Fibroblast of the conjunctiva (primary cell): Measurements from ENCODE around the gene NANOS3.
A peak's percentile ranks its signal among the peaks of the same experiment; 100 is the strongest.

Source experiments
- DNase-seq: peaks from one replicate; pipeline ENCODE4 v3.0.0-alpha.2; 2010; ENCODE audit warnings: low read depth

The NANOS3 gene

DNA sequence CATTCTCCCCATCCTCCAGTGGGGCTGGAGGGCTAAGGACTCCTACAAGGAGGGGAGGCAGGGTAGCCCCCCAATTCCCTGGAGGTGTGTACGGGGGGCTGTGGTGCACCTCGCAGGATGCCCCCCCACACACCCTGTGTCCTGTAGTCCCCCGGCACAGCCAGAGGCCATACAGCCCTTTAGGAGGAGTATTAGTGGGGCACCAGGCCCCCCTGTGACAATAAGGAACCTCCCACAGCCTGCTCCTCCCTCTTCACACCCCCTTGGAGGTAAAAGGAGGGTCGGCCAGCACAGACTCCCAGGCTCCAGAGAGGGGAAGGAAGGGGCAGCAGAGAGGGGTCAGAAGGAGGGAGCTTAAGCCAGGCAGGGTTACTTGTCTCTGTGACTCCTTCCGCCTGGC, at the start of gene NANOS3:
TSS of gene NANOS3 (plus strand) at position 301 of the 400 bp plus-strand sequence. CDS start 115 bp downstream, outside the sequence.
- DNase-seq: no peak

DNA sequence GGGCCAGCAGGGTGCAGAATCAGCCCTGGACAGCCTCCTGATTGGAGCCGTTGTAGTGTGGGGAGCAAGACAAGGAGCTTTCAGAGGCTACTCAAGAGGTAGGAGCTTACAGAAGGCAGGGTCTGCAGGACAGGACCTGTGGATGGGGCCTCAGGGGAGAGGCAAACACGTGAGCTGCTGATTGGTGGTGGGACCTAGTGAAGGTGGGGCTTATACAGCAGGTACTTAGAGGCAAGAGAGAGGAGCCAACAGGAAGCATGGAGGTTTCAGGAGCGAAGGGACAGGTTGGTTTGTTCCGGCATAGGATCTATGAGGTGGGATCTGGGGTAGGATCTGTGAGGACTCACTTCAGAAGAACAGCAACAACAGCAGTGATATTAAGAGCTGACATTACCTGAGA, 49.3 kb upstream of the NANOS3 start:
- DNase-seq: no peak

DNA sequence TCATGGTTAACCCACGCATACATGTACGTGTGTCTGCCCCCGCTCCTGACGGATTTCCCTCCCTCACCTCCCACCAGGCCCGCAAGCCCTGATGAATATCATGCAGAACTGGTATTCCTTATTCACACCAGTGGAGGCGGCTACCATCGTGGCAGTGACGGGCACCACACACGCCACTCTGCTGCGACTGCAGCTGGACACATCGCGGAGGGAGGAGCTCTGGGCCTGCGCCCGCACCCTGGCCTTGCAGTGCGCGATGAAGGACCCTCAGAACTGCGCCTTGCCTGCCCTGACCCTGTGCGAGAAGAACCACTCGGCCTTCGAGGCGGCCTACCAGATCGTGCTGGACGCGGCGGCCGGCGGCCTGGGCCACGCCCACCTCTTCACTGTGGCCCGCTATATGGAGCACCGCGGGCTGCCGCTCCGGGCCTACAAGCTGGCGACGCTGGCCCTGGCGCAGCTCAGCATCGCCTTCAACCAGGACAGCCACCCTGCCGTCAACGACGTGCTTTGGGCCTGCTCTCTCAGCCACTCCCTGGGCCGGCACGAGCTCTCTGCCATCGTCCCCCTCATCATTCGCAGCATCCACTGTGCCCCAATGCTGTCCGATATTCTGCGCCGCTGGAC, 46.7 kb upstream of the NANOS3 start:
- no peak for DNase-seq

DNA sequence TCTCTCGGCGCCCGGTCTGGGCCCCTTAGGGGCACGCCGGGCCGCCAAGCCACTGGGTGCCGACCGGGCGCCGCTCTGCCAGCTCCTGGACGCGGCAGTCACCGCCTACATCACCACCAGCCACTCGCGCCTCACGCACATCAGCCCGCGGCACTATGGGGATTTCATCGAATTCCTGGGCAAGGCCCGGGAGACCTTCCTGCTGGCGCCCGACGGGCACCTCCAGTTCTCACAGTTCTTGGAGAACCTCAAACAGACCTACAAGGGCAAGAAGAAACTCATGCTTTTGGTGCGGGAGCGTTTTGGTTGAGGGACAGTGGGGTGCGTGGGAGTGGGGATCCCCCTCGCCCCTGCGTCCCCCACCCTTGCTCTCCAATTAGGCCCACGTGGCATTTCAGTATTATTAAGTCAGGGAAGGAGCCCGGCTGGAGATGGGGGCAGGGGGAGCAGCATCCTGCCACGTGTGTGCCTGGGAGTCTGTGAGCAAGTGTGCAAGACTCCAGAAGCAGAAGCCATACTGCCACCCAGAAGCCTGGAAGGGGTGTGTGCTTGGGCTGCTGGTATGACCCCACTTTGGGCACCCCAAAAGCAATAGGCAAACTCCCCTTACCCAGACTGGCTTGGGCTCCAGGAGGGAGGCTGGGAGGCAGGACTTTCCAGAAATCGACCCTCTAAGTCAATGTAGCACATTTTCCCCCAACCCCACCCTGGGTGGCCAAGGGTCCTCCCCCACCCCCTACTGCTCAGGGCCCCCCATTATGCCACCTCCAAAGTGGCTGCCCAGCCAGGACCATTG, 46.0 kb upstream of the NANOS3 start:
- DNase-seq: no peak

DNA sequence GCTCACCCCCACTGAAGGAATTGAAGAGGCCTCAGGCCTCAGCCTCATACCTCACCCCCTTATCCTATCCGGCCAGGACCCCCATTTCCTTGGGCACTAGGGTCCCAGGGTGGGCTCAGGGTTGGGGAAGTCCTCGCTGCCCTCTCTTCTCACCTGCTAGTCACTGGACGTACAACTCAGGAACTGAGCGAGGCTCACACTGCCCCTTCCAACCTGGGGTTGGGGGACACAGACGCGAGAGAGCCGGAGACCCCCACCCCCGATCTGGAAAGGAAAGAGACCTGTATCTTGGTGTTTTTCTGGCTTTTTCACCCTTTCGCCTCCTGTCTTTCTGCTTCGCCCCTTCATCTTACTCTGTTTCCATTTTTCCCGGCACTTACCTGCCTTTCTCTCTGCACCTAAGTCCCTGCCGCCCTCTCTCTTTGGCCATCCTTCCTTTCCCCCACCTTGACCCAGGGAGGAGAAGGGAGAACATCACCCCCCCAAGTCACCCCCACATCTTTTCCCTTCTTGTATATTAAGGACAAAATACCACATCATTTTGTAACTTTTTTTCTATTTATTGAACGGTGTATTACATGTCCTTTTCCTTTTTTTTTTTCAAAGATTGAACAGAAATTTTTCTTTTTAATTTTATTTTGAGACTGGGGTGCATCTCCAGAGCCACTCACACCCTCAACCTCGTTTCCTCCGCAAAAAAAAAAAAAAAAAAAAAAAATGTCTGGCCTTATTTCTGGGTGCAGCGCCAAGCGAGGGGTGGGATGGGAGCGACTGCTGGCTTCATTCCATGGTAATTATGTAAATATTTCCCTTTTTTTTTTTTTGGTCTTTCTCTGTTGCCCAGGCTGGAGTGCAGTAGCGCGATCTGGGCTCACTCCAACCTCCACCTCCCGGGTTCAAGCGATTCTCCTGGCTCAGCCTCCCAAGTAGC, 45.1 kb upstream of the NANOS3 start:
- no peak for DNase-seq

DNA sequence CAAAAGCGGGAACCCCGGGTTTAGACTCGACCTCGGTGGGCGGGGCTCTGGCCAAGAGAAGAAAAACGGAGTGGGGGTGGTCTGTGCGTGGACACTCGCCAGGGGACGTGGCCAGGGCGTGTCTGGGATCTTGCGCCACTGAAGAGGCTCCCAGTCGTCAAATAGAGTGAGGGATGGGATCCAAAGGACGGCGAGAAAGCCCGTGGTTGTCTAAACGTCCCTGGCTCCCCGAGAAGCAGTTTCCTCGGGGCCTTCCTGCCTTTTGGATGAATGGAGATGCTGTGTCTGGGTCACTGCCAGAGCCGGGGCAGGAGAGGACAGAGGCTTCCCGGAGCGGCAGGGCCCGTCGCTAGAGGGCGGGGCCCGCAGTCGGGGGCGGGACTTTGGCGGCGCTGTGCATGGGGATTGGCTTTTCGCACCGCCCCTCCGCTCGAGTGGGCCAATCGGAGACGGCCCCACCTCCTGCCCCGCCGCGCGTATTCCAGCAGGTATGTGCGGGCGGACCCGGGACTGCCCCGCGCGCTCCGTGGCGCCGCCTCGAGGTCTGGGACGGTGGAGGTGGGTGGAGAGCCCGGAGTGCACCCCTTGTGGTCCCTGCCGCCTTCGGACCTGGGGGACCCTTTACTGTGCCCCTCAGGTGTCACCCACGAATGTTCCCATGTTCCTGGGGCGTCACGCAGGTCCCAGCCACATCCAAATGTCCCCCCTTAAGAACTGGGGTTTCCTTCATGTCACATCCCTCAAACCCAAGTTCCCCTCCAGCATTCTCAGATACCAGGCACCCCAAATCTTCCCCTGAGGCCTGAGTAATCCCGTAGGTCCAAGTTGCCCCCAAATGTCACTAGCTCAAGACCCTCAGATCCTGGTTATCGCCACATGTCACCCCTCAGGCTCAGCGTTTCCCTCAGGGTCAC, 43.3 kb upstream of the NANOS3 start:
- DNase-seq: peak; percentile 77

DNA sequence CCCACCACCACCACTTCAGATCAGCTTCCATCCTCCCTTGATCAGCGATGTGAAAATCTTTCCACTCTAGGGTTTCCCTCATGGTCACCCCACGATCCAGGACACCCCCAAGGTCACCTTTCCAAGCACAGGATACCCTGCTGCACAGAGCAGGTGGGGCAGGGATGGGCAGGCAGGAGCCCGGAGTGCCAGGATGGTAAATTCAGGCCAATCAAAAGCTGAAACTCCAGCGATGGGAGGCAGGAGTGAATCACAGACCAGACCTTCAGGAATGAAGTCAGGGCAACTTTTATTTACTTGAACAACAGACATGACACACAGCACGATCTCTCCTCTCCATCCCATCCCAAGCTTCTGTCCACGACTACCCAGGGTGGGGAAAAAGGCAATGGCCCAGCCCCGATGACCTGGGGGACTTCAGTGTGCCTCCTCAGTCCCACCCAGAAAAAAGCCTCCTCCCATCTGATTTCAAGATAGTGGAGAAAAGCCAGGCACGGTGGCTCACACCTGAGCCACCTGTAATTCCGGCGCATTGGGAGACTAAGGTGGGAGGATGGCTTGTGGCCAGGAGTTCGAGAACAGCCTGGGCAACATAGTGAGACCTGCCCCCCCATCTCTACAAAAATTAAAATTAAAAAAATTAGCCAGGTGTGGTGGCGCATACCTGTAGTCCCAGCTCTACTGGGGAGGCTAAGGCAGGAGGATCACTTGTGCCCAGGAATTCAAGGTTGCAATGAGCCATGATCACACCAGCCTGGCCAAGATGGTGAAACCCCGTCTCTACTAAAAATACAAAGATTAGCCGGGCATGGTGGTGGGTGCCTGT, 42.5 kb upstream of the NANOS3 start:
- no peak for DNase-seq

DNA sequence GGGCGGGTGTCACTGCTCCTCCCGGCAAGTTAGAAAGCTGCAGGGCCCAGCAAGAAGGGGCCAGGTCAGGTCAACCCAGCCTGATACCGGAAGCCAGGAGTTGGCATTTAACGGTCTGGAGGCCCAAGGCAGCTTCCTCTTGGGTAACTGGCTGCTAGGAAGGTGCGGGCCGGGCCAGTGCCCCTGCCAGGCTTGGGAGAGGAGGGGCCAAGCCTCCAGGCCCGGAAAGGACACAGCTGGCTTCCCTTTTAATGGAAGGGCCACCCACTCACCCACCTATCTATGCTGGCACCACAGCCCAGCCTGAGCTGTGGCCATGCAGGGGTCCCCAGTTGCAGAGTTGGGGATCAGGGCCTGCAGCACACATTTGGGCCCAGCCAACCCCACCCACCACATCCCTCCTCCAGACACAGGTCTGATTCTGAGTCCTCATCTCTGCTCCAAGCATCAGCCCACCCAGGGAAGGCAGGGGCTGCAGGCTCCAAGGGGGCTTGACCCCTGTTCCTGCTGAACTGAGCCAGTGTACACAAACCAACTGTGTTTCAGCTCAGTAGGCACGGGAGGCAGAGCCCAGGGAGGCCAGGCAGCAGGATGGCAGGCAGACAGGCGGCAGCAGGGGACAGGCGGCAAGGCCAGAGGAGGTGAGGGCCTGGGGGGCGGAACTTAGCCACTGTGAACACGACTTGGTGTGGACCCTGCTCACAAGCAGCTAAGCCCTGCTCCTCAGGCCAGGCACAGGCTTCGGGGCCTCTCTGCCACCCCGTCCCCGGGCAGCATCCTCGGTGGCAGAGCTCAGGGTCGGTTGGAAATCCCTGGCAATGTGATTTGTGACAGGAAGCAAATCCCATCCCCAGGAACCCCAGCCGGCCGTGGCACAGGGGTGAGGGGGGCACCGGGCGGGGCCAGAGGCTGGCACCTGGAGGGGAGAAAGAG, 40.9 kb upstream of the NANOS3 start:
- no peak for DNase-seq

DNA sequence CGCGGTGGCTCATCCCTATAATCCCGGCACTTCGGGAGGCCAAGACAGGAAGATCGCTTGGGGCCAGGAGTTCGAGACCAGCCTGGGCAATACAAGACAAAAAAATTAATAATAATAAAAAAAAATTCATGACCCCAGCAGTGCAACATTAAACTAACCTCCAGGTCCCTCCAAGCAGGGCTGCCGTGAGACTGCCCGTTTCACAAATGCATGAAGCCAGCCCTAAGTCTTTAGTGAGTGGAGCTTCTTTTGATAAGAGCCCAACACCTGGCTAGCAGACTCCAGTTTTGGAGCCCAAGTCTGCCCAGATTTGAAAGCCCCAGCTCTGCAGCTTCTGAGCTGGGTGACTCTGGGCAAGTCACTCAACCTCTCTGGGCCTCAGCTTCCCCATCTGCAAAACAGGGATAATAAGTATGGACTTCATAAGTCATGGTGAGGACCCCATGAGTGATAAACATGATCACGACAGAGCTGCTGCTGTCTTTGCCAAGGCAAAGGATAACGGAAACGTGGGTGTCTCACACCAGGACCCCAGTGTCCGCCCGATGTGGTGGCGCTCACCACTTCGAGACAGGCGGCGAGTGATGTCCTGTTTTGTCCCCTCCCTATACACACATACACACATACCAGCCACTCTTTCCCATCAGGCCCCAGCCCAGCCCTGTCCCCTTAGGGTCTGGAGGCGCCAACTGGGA, 38.4 kb upstream of the NANOS3 start:
- DNase-seq: no peak

DNA sequence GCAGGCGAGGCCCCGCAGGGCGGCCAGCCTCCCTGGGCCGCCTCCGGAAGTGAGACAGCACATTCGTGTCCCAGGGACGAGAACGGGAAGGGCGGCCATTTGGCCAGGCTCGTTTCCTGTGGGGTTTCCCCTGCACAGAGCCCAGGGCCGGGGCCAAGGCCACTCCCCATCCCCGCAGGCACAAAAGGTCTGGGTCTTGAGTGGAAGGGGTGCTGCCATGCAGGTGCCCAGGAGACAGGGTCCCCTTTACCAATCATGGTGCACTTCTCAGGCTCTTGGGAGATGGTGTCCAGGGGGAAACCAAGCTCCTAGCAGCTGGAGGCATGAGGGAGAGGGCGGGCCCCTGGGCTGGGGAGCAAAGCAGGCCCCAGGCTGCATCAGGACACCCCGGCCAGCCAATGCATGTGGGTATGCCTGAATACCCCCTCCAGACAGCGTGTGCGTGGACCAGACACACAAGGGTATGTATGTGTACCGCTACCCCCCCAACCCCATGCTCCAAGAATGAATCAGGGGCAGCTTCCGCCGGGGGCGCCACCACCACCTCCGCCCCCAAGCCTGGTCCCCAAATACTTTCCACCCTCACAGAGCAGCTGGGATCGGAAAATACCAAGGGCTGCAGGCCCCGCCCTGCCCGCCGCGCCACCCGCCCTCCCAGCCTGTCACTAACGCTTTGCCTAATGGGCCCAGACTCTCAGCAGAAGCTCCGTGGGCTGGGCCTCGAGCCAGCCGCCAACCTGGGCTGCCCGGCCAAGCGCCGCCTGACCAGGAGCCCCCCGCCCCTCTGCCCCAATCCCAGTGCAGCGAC, 37.6 kb upstream of the NANOS3 start:
- DNase-seq: no peak

DNA sequence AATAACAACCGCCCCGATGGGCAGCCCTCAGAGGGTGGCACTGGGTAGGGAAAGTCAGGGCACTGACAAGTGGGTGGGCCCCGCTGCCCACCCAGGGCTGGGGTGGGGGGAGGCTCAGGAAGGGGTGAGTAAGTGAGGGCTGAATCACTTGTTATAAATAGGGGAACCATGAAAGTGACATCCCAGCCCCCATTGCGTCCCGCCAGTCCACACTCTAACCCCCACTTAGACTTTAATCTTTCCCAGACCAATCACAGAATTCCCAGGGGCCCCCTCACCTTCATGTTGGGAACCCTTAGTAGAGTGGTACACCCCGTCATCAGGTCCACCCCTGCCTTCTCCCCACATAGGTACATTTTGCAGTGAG, 37.0 kb upstream of the NANOS3 start:
- DNase-seq: no peak

DNA sequence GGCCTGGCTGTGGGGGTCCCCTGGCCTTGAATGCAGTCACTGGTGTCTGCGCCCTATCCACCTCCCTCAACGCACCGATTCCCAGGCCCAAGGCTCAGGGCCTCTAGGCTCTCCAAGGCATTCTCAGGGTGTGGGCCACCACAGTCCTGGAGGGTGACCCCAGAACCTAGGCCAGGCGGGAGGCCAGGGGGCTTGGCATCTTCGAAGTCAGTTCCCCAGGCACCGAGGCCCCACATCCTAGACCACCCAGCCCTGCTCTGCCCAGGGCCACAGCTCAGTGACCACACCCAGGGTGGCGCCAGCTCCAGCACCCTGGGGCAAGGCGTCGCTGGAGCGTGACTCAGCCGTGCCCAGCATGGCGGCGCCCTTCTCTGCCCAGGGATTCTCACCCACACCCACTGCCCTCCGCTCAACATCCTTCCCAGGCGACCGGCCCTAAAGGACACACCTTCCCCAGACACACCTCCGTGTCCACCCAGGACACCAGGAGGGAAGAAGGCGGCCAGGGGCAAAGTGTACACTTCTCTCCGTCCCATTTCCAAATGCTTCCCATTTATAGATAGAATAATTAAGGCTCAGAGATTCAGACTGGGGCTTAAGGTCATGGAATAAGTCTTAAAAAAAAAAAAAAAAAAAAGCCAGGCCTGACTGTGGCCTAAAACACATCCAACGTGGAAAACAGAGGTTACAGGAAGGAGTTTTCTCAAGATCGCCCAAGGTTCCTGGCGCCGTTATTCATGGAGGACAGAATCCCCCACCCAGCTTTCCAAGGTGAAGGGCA, 36.4 kb upstream of the NANOS3 start:
- no peak for DNase-seq

DNA sequence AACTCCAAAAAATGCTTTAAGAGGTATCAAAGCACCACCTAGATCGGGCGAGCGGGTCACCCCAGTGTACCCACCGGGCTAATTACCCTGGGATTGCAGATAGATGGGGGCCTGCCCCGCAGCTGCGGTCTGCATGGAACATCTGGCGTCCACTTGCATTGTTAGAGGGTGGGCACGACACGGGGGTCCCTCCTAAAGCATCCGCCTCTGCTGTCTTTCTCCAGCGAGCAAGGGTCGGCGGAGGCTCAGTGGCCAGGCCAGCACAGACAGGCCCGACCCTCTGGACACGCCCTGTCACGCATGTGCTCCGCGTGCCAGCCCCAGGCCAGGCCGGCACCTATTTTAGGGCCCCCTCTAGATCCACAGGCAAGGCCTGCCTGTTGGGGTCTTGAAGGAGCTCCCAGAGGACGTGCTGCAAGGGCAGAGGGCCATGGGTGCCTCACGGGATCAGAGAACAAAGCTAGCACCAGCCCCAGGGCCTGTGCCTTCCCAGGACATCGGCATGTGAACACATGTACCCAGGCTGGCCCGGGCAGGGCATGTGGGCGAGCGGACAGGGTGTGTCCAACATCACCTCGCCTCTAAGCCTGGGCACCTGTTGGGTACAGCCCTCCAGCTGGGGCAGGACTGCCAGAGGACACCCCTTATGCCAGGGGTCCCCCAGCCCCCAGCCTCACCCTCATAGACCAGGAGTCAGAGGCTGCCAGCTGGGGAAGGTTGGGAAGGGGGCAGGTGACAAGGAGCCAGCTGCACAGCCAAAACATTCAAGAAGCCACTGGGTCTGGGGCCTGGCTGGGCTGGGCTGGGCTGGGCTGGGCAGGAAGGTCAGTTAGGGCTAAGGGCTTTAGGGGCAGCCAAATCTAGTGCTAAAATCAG, 35.6 kb upstream of the NANOS3 start:
- no peak for DNase-seq

DNA sequence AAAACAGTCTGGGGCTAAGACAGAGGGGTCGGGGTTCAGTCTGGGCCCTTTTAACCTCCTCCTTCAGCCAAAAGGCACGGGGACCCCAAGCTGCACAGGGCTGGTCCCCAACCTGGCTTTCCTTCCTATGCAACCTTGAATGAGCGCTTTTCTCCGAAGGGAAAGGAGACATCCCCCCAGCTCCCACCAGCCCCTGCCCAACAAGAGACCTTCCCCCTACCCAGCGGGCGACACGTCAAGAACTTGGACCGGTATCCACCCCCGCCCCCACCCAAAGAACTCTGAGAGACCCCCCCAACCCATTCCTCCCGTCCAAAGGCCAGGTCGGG, 35.0 kb upstream of the NANOS3 start:
- no peak for DNase-seq

DNA sequence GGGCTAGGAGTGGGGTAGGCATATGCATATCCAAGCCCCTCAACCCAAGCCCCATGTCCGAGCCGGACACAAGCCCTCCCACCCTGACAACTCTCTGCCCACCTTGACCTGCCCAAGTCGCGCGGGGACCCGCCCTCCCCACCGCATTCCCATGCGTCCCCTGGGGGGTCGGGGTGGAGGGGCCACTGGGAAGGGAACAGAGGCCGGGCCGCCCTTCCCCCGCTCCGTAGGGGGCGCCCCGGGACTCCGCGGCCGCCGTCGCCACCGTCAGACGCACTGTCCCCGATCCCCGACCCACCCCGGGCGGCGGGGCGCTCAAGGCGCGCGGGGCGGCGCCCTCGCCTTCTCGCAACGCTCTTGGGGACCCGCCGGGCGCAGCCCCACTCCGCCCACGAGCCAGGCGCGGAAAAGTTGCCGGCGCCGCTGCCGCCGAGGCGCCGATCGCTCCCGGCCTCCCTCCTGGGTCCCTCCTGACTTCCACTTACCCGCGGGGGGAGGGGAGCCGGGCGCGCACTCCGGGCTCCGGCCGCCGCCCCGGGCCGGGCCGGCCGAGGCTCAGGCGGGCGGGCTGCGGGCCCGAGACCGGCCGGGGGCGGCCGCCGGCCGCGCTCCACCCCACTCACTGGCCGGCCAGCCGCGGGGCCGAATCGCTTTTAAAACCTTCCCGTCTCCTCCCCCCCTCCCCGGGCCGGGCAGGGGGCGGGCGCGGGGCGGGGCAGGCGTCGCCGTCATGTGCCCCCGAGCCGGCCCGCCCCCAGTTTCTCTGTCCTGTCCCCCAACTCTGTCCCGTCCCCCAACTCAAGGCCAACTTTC, 34.4 kb upstream of the NANOS3 start:
- DNase-seq: no peak
